H1 (cell line): ENCODE data around the gene VMO1.

Experiments used
- BACH1 ChIP-seq: IDR thresholded peaks from 2 replicates; pipeline ENCODE4 v1.6.1; 2012; ENCODE audit warnings: low read length, improper control_type of control experiment
- CEBPB ChIP-seq: IDR thresholded peaks from 2 replicates; pipeline ENCODE4 v1.6.1; 2012; ENCODE audit warnings: low read depth, low read length
- CTBP2 ChIP-seq: IDR thresholded peaks from 2 replicates; pipeline ENCODE4 v1.7.0; 2011; ENCODE audit warnings: borderline replicate concordance, mild to moderate bottlenecking, moderate library complexity, mixed read lengths, low read length; ENCODE audit not compliant: insufficient read depth, insufficient read length
- CTCF ChIP-seq, 3 experiments: IDR thresholded peaks; 1 replicate in 2 of 3; 2 replicates in 1 of 3; pipeline versions ENCODE4 v1.5.1 to v1.6.1; 2011; ENCODE audit warnings: low read length in 3 of 3, mild to moderate bottlenecking in 3 of 3, inconsistent platforms in 2 of 3, low read depth in 1 of 3, moderate library complexity in 1 of 3; ENCODE audit not compliant: insufficient read depth in 1 of 3; ENCODE audit errors: control extremely low read depth in 1 of 3
- EP300 ChIP-seq, 2 experiments: IDR thresholded peaks; 1 replicate in 1 of 2; 2 replicates in 1 of 2; pipeline ENCODE4 v1.6.1; 2011 to 2012; ENCODE audit warnings: low read depth in 2 of 2, low read length in 2 of 2, mild to moderate bottlenecking in 2 of 2, borderline replicate concordance in 1 of 2, inconsistent platforms in 1 of 2, moderate library complexity in 1 of 2
- EZH2 ChIP-seq: fragments of 200-600 bp; sonication (generic); IDR thresholded peaks from 2 replicates; pipeline ENCODE4 v1.7.1; 2012; ENCODE audit warnings: low read depth, mild to moderate bottlenecking, moderate library complexity, low read length, inconsistent platforms; ENCODE audit not compliant: severe bottlenecking
- JUN ChIP-seq: IDR thresholded peaks from 2 replicates; pipeline ENCODE4 v1.6.1; 2011; ENCODE audit warnings: low read depth, mild to moderate bottlenecking, improper control_type of control experiment, low read length
- POLR2A ChIP-seq, 2 experiments: IDR thresholded peaks; 1 replicate in 1 of 2; 2 replicates in 1 of 2; pipeline ENCODE4 v1.6.1; 2011; ENCODE audit warnings: low read depth in 2 of 2, low read length in 2 of 2, mild to moderate bottlenecking in 2 of 2; ENCODE audit errors: control extremely low read depth in 1 of 2
- POLR2AphosphoS5 ChIP-seq: IDR thresholded peaks from 2 replicates; pipeline ENCODE4 v1.6.1; 2011; ENCODE audit warnings: low read depth, low read length
- RBBP5 ChIP-seq: IDR thresholded peaks from 2 replicates; pipeline ENCODE4 v1.7.1; 2012; ENCODE audit warnings: low read depth, mild to moderate bottlenecking, inconsistent platforms, low read length, moderate library complexity, borderline replicate concordance
- SP1 ChIP-seq: IDR thresholded peaks from 2 replicates; pipeline ENCODE4 v1.6.1; 2011; ENCODE audit warnings: low read depth, low read length
- SP2 ChIP-seq: IDR thresholded peaks from 2 replicates; pipeline ENCODE4 v1.6.1; 2012; ENCODE audit warnings: mild to moderate bottlenecking, low read length, inconsistent platforms
- SUZ12 ChIP-seq: fragments of 200-600 bp; sonication (generic); IDR thresholded peaks from 2 replicates; pipeline ENCODE4 v1.6.1; 2012; ENCODE audit warnings: mild to moderate bottlenecking, inconsistent platforms, low read length, moderate library complexity, mixed read lengths

DNA sequence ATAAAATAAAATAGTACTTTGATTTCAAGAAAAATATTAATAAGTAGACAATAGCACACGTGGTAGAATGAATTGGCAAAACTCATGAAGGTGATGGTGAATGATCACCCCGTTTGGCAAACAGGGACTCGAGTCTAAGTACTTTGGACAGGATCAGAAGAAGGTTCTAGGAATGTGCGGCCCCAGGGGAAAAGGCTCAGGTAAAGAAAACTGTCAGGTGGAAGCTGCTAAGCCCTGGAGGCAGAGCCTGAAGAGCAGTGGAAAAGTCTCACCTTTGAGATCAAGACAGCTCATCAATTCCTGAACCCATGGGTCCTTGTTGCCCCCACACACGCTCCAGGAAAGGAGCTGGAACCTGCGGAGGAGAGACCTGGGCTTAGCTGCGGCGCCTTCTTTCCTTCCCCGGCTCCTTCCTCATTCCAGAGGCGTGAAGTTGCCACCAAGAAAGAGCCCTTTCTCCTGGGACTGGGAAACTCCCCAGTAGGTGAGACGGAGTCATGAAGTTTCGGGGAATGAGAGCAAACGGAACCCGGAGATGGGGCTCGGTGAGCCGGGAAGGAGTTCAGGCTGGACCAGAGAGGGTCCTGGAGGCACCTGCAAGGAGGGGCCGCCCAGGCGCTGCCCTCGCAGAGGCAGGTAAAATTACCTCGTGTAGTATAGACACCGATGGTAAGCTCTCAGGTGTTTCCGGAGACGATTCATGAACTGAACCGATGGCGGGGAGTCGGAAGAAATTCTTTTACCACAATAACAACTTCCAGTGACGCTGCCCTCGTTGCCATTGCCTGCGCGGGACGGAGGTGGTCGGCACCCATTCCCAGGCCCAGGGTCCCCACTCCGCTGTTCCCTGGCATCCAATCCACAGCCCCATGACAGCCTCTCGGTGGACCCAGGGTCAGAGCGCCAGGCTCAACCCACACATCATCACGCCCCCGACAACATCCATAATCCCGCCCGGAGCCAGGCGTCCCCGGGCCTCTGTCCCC is 47.7 kb downstream of the VMO1 start:
- TF ChIP-seq BACH1 = no peak
- TF ChIP-seq CTCF (IDR thresholded peaks at IDR 0.05; ENCODE audit: control extremely low read depth in 1 of 3, insufficient read depth in 1 of 3, low read depth in 1 of 3, low read length in 3 of 3) = no peak
- peak; percentile 76 for TF ChIP-seq EZH2
- TF ChIP-seq POLR2A (IDR thresholded peaks at IDR 0.05; ENCODE audit: control extremely low read depth in 1 of 2, low read depth in 2 of 2, low read length in 2 of 2) = no peak
- no peak for TF ChIP-seq CEBPB
- no peak for TF ChIP-seq SP1
- TF ChIP-seq RBBP5 = 0 out of 2 replicates have a peak, but pooled peaks have one; percentile 5
- no peak; the same call in 1 of the 2 replicates for TF ChIP-seq SUZ12
- no peak for TF ChIP-seq SP2
- TF ChIP-seq JUN = no peak
- TF ChIP-seq POLR2AphosphoS5 = no peak
- TF ChIP-seq CTBP2 = peak; percentile 54
- TF ChIP-seq EP300 (IDR thresholded peaks at IDR 0.05; ENCODE audit: borderline replicate concordance in 1 of 2, low read depth in 2 of 2, low read length in 2 of 2) = no peak
